IMR-90 (cell line): ENCODE results near the gene PPM1K. TPM values are rescaled to one million over a fixed set of nuclear protein-coding genes. Genes with fewer than 3 reads are reported as not detected.

ENCODE experiments used
- ATAC-seq: fragments of 200-7000 bp; cut with Tn5 transposase; 2 replicates; pipeline ENCODE4 v1.9.1; 2020; ENCODE audit warnings: low read depth, mild to moderate bottlenecking, moderate library complexity
- BruUV-seq: library from RNA; stranded (reverse); fragments of 400-500 nt; replicated peaks from 2 replicates; lab custom pipeline; 2021; lab: Mats Ljungman, UMichigan
- CTCF ChIA-PET: fragments of 300-600 bp; formaldehyde crosslinking; extraction: SDS; loops from one replicate; lab custom pipeline; 2021; ENCODE audit warnings: antibody characterized with exemption; lab: Yijun Ruan, JAX
- POLR2A ChIA-PET: fragments of 300-600 bp; sonication (Branson Sonifier 250); formaldehyde crosslinking; loops from one replicate; lab custom pipeline; 2022; ENCODE audit warnings: antibody characterized with exemption; ENCODE audit not compliant: unreplicated experiment; lab: Charles Lee
- DNase-seq: peaks from one replicate; pipeline ENCODE4 v3.0.0; 2013
- H2AFZ ChIP-seq: replicated peaks from 2 replicates; pipeline ENCODE3; 2013; ENCODE audit warnings: low read length, mild to moderate bottlenecking; ENCODE audit not compliant: poor library complexity
- H2AK5ac ChIP-seq: 2 replicates; pipeline ENCODE4 v1.6.1; 2013; ENCODE audit warnings: low read depth, low read length, inconsistent platforms
- H2AK9ac ChIP-seq: replicated peaks from 2 replicates; pipeline ENCODE3; 2013; ENCODE audit warnings: mild to moderate bottlenecking, low read depth, low read length, moderate library complexity; ENCODE audit not compliant: poor library complexity
- H2BK120ac ChIP-seq: 2 replicates; pipeline ENCODE4 v1.6.1; 2013; ENCODE audit warnings: low read depth, low read length, inconsistent platforms
- H2BK15ac ChIP-seq: 3 replicates; pipeline ENCODE4 v1.6.1; 2013; ENCODE audit warnings: low read depth, low read length, inconsistent platforms
- H2BK20ac ChIP-seq: 2 replicates; pipeline ENCODE4 v1.6.1; 2013; ENCODE audit warnings: low read depth, mild to moderate bottlenecking, inconsistent platforms, low read length, moderate library complexity
- H2BK5ac ChIP-seq: 2 replicates; pipeline ENCODE4 v1.6.1; 2013; ENCODE audit warnings: mild to moderate bottlenecking, low read depth, low read length, inconsistent platforms; ENCODE audit not compliant: poor library complexity, severe bottlenecking
- H3K14ac ChIP-seq: replicated peaks from 2 replicates; pipeline ENCODE4 v1.6.1; 2013; ENCODE audit warnings: low read depth, low read length, inconsistent platforms
- H3K18ac ChIP-seq: 2 replicates; pipeline ENCODE4 v1.6.1; 2013; ENCODE audit warnings: low read depth, low read length, control low read depth
- H3K23ac ChIP-seq: 2 replicates; pipeline ENCODE4 v1.6.1; 2013; ENCODE audit warnings: low read depth, low read length, inconsistent platforms
- H3K27ac ChIP-seq: 2 replicates; pipeline ENCODE4 v1.5.1; 2013; ENCODE audit warnings: mild to moderate bottlenecking, control low read depth, low read length; ENCODE audit not compliant: insufficient read depth
- H3K27me3 ChIP-seq: 2 replicates; pipeline ENCODE4 v1.6.1; 2013; ENCODE audit warnings: low read length; ENCODE audit not compliant: control insufficient read depth, insufficient read depth
- H3K36me3 ChIP-seq: 2 replicates; pipeline ENCODE4 v1.6.1; 2013; ENCODE audit warnings: low read length, mixed read lengths; ENCODE audit not compliant: control insufficient read depth, insufficient read depth
- H3K4ac ChIP-seq: 2 replicates; pipeline ENCODE4 v1.6.1; 2013; ENCODE audit warnings: low read depth, low read length, inconsistent platforms
- H3K4me1 ChIP-seq: 2 replicates; pipeline ENCODE4 v1.6.1; 2013; ENCODE audit warnings: low read length, mixed read lengths; ENCODE audit not compliant: control insufficient read depth, insufficient read depth
- H3K4me2 ChIP-seq: 2 replicates; pipeline ENCODE4 v1.6.1; 2013; ENCODE audit warnings: low read depth, mild to moderate bottlenecking, control low read depth, low read length, moderate library complexity
- H3K4me3 ChIP-seq: 2 replicates; pipeline ENCODE4 v1.5.1; 2013; ENCODE audit warnings: low read depth, mild to moderate bottlenecking, control low read depth, low read length, moderate library complexity; ENCODE audit not compliant: insufficient read depth
- H3K56ac ChIP-seq: 2 replicates; pipeline ENCODE4 v1.6.1; 2013; ENCODE audit warnings: low read length, inconsistent platforms; ENCODE audit not compliant: insufficient read depth; ENCODE audit errors: extremely low read depth
- H3K79me1 ChIP-seq, 2 experiments: 2 replicates each; pipeline ENCODE4 v1.6.1; 2013; ENCODE audit warnings: low read length in 2 of 2, inconsistent platforms in 1 of 2, low read depth in 1 of 2
- H3K9ac ChIP-seq: 2 replicates; pipeline ENCODE4 v1.6.1; 2013; ENCODE audit warnings: low read depth, low read length, control low read depth
- H3K9me1 ChIP-seq: 2 replicates; pipeline ENCODE4 v1.6.1; 2013; ENCODE audit warnings: low read length, inconsistent platforms; ENCODE audit not compliant: insufficient read depth
- H3K9me3 ChIP-seq: 2 replicates; pipeline ENCODE4 v1.6.1; 2013; ENCODE audit warnings: low read length; ENCODE audit not compliant: control insufficient read depth, insufficient read depth
- H4K20me1 ChIP-seq: 2 replicates; pipeline ENCODE4 v1.6.1; 2013; ENCODE audit warnings: low read length, inconsistent platforms; ENCODE audit not compliant: insufficient read depth
- H4K5ac ChIP-seq: 2 replicates; pipeline ENCODE4 v1.6.1; 2013; ENCODE audit warnings: mild to moderate bottlenecking, low read depth, low read length, control low read depth
- H4K8ac ChIP-seq, 2 experiments: 2 replicates each; pipeline ENCODE4 v1.6.1; 2013; ENCODE audit warnings: low read depth in 2 of 2, low read length in 2 of 2, control low read depth in 1 of 2, inconsistent platforms in 1 of 2
- H4K91ac ChIP-seq: 2 replicates; pipeline ENCODE4 v1.6.1; 2013; ENCODE audit warnings: low read depth, low read length, inconsistent platforms; ENCODE audit not compliant: insufficient read depth
- CTCF ChIP-seq: conservative IDR thresholded peaks from 2 replicates; pipeline ENCODE4 v1.5.1; 2012; ENCODE audit warnings: mild to moderate bottlenecking, low read depth, low read length, improper control_type of control experiment
- RAD21 ChIP-seq: IDR thresholded peaks from 2 replicates; pipeline ENCODE4 v1.6.1; 2012; ENCODE audit warnings: low read length, improper control_type of control experiment
- WGBS, 2 experiments: methylation state at CpG; one replicate each; pipeline versions ENCODE4 v1.1.5 to v1.1.7; 2013; ENCODE audit warnings: missing lambda C conversion rate in 2 of 2; ENCODE audit not compliant: insufficient read length in 1 of 2; ENCODE audit errors: extremely low coverage in 2 of 2; 5-methylcytosine and 5-hydroxymethylcytosine counted together
- dilution Hi-C: fragments of 300-500 bp; cut with HindIII; formaldehyde crosslinking; loops from one replicate; pipeline ENCODE4 v1.14.3; 2018; ENCODE audit warnings: low sequenced_read_pairs; ENCODE audit not compliant: unreplicated experiment
- in situ Hi-C: fragments of 300-500 bp; cut with MboI; formaldehyde crosslinking; loops from 3 replicates; pipeline ENCODE4 v1.14.3; 2019; ENCODE audit warnings: low sequenced_read_pairs, inconsistent platforms, mixed read lengths
- intact Hi-C: fragments of 100-400 bp; cut with micrococcal nuclease; formaldehyde crosslinking; loops from 2 replicates; pipeline ENCODE4 v1.10.0; 2022
- polyA plus RNA-seq, 3 experiments: library from polyadenylated mRNA; depleted of rRNA; stranded (reverse); fragments of >200 nt; gene quantifications; 2 replicates each; pipeline ENCODE4 v1.2.3, GENCODE V29; 2012; ENCODE audit warnings: low replicate concordance in 1 of 3
- total RNA-seq: library from RNA; depleted of rRNA; stranded (reverse); fragments of >200 nt; gene quantifications from 2 replicates; pipeline ENCODE4 v1.2.3, GENCODE V29; 2012

The PPM1K gene
- total and polyA plus RNA-seq, 2 of the 4 experiments (the other 2 are of a cell fraction): 6.1 to 11.5 TPM

- Histone ChIP-seq H4K5ac (no peak overlapping the region), H3K9me1 (peaks cover 10% of the 10 kb centered on the region), H2AK9ac (no peak overlapping the region), H3K9ac (no peak overlapping the region), H2BK20ac (no peak overlapping the region), H3K23ac (no peak overlapping the region), H3K36me3 (peaks cover 14% of the 10 kb centered on the region), H2BK5ac (no peak overlapping the region), H3K27ac (no peak overlapping the region), H2AFZ (no peak overlapping the region), H3K4me2 (no peak overlapping the region), H3K18ac (no peak overlapping the region), H4K20me1 (no peaks in the 10 kb centered on the region), H4K91ac (no peak overlapping the region), H2BK120ac (no peak overlapping the region), H3K4ac (no peak overlapping the region), H3K79me1 (no peaks in the 10 kb centered on the region), H3K4me3 (no peak overlapping the region), H3K9me3 (no peaks in the 10 kb centered on the region), H2BK15ac (no peak overlapping the region), H3K56ac (no peak overlapping the region), H4K8ac (no peak overlapping the region), H2AK5ac (no peak overlapping the region), H3K27me3 (no peaks in the 10 kb centered on the region), H3K14ac (no peak overlapping the region), H3K4me1 (no peaks in the 10 kb centered on the region)
- BruUV-seq: no TSS peak
- DNase-seq (no peak), ATAC-seq (no peak)
- intact Hi-C loops: no loop called here
- no CpG with 5 or more reads among the region's 1 CpG for WGBS, 2 experiments
- POLR2A ChIA-PET: no interaction called here
- CTCF ChIA-PET: no interaction called here
- dilution Hi-C loops: no loop called here
- in situ Hi-C loops: no loop called here
- no peak for TF ChIP-seq RAD21
- TF ChIP-seq CTCF: no peak
Observed at GRCh38 chr4:88268913-88269312, 15.4 kb downstream of the PPM1K start.
